GM19023 (cell line): Measurements from ENCODE around the gene HIGD2A.

Source experiments
- ATAC-seq: cut with Tn5 transposase; IDR thresholded peaks from one replicate; pipeline ENCODE4 v1.9.1; 2021; ENCODE audit warnings: mild to moderate bottlenecking, moderate library complexity; ENCODE audit not compliant: unreplicated experiment

HIGD2A gene

GRCh38 chr5:176368726-176369125, 19.8 kb upstream of the HIGD2A start:
- ATAC-seq = no peak

- ATAC-seq = no peak
Observed at GRCh38 chr5:176369934-176370711, 18.4 kb upstream of the HIGD2A start.

- ATAC-seq = no peak
Observed at GRCh38 chr5:176371621-176372539, 16.7 kb upstream of the HIGD2A start.

GRCh38 chr5:176373100-176373818, 15.3 kb upstream of the HIGD2A start:
- no peak for ATAC-seq

- no peak for ATAC-seq
Observed at GRCh38 chr5:176379881-176380280, 8.7 kb upstream of the HIGD2A start.

GRCh38 chr5:176381423-176381822, 7.1 kb upstream of the HIGD2A start:
- ATAC-seq = no peak

- ATAC-seq = no peak
Observed at GRCh38 chr5:176381979-176382378, 6.6 kb upstream of the HIGD2A start.

- ATAC-seq = no peak
Observed at GRCh38 chr5:176382721-176383120, 5.8 kb upstream of the HIGD2A start.

GRCh38 chr5:176383248-176383905, 5.2 kb upstream of the HIGD2A start:
- no peak for ATAC-seq

GRCh38 chr5:176383961-176384360, 4.6 kb upstream of the HIGD2A start:
- no peak for ATAC-seq

- no peak for ATAC-seq
Observed at GRCh38 chr5:176384366-176384930, 4.1 kb upstream of the HIGD2A start.

- ATAC-seq = no peak
Observed at GRCh38 chr5:176384991-176385390, 3.6 kb upstream of the HIGD2A start.

GRCh38 chr5:176386491-176386890, 2.1 kb upstream of the HIGD2A start:
- ATAC-seq = no peak

GRCh38 chr5:176387384-176387925, 1.1 kb upstream of the HIGD2A start:
- ATAC-seq = no peak

GRCh38 chr5:176388003-176388443, 528 bp upstream of the HIGD2A start:
- no peak for ATAC-seq

- peak; percentile 37 for ATAC-seq
Observed at GRCh38 chr5:176389135-176390123, 878 bp downstream of the HIGD2A start.

- ATAC-seq = no peak
Observed at GRCh38 chr5:176391479-176391878, 2.9 kb downstream of the HIGD2A start.

GRCh38 chr5:176391999-176392398, 3.4 kb downstream of the HIGD2A start:
- no peak for ATAC-seq

- ATAC-seq = no peak
Observed at GRCh38 chr5:176392526-176392925, 4.0 kb downstream of the HIGD2A start.
